H9 (cell line): ENCODE measurements around the gene ACTL7A. TPM values are rescaled to one million over a fixed set of nuclear protein-coding genes. Genes with fewer than 3 reads are reported as not detected.

Experiments used
- DNase-seq: peaks from one replicate; pipeline ENCODE4 v3.0.0-alpha.2; 2017
- H2AFZ ChIP-seq: one replicate; pipeline ENCODE4 v1.6.1; 2013; ENCODE audit warnings: mild to moderate bottlenecking, low read length, control low read depth, moderate library complexity
- H2AK5ac ChIP-seq: 2 replicates; pipeline ENCODE4 v1.6.1; 2013; ENCODE audit warnings: low read length, control low read depth, mixed read lengths; ENCODE audit not compliant: insufficient read length
- H2BK120ac ChIP-seq: one replicate; pipeline ENCODE4 v1.6.1; 2013; ENCODE audit warnings: low read depth, mild to moderate bottlenecking, low read length, control low read depth, inconsistent platforms; ENCODE audit not compliant: poor library complexity, severe bottlenecking
- H2BK12ac ChIP-seq: 2 replicates; pipeline ENCODE4 v1.6.1; 2013; ENCODE audit warnings: low read length, control low read depth, mixed read lengths, low read depth; ENCODE audit not compliant: insufficient read length
- H2BK15ac ChIP-seq: 2 replicates; pipeline ENCODE4 v1.6.1; 2013; ENCODE audit warnings: low read depth, low read length, control low read depth
- H2BK20ac ChIP-seq: one replicate; pipeline ENCODE4 v1.6.1; 2013; ENCODE audit warnings: low read depth, mild to moderate bottlenecking, low read length, control low read depth, inconsistent platforms; ENCODE audit not compliant: poor library complexity, severe bottlenecking
- H2BK5ac ChIP-seq: 2 replicates; pipeline ENCODE4 v1.6.1; 2013; ENCODE audit warnings: low read length, control low read depth, mixed read lengths; ENCODE audit not compliant: insufficient read length
- H3K14ac ChIP-seq: 2 replicates; pipeline ENCODE4 v1.6.1; 2013; ENCODE audit warnings: low read length, control low read depth; ENCODE audit not compliant: insufficient read depth
- H3K18ac ChIP-seq: 2 replicates; pipeline ENCODE4 v1.6.1; 2013; ENCODE audit warnings: low read depth, mild to moderate bottlenecking, mixed read lengths, low read length, control low read depth; ENCODE audit not compliant: insufficient read length
- H3K23ac ChIP-seq: 2 replicates; pipeline ENCODE4 v1.6.1; 2013; ENCODE audit warnings: low read length, control low read depth, mixed read lengths, low read depth; ENCODE audit not compliant: insufficient read length
- H3K23me2 ChIP-seq: 2 replicates; pipeline ENCODE4 v1.6.1; 2013; ENCODE audit warnings: low read depth, mild to moderate bottlenecking, mixed read lengths, low read length, control low read depth; ENCODE audit not compliant: insufficient read length, poor library complexity, severe bottlenecking
- H3K27ac ChIP-seq: 2 replicates; pipeline ENCODE4 v1.5.1; 2013; ENCODE audit warnings: low read length, control low read depth, mixed read lengths, low read depth; ENCODE audit not compliant: insufficient read length
- H3K27me3 ChIP-seq: 2 replicates; pipeline ENCODE4 v1.6.1; 2013; ENCODE audit warnings: low read length, control low read depth, inconsistent platforms; ENCODE audit not compliant: insufficient read depth
- H3K4ac ChIP-seq: 2 replicates; pipeline ENCODE4 v1.6.1; 2013; ENCODE audit warnings: low read depth, mild to moderate bottlenecking, control low read depth, inconsistent platforms, low read length, moderate library complexity
- H3K4me1 ChIP-seq: 2 replicates; pipeline ENCODE4 v1.6.1; 2013; ENCODE audit warnings: low read length, control low read depth, inconsistent platforms; ENCODE audit not compliant: insufficient read depth
- H3K4me2 ChIP-seq: 2 replicates; pipeline ENCODE4 v1.6.1; 2013; ENCODE audit warnings: low read length, control low read depth, mixed read lengths; ENCODE audit not compliant: insufficient read length, insufficient read depth
- H3K56ac ChIP-seq: 2 replicates; pipeline ENCODE4 v1.6.1; 2013; ENCODE audit warnings: low read depth, mild to moderate bottlenecking, mixed read lengths, low read length, control low read depth; ENCODE audit not compliant: insufficient read length
- H3K79me1 ChIP-seq: 2 replicates; pipeline ENCODE4 v1.6.1; 2013; ENCODE audit warnings: low read depth, mild to moderate bottlenecking, moderate library complexity, low read length, control low read depth, inconsistent platforms; ENCODE audit not compliant: insufficient read depth, poor library complexity, severe bottlenecking
- H3K79me2 ChIP-seq: 2 replicates; pipeline ENCODE4 v1.6.1; 2013; ENCODE audit warnings: low read length, control low read depth, inconsistent platforms; ENCODE audit not compliant: insufficient read depth
- H3K9ac ChIP-seq: 2 replicates; pipeline ENCODE4 v1.6.1; 2013; ENCODE audit warnings: low read length, control low read depth, mixed read lengths; ENCODE audit not compliant: insufficient read length; ENCODE audit errors: extremely low read depth
- H3K9me3 ChIP-seq: one replicate; pipeline ENCODE4 v1.6.1; 2013; ENCODE audit warnings: low read depth, low read length, inconsistent platforms; ENCODE audit not compliant: control insufficient read depth
- H3T11ph ChIP-seq: one replicate; pipeline ENCODE4 v1.6.1; 2013; ENCODE audit warnings: mild to moderate bottlenecking, low read length, control low read depth, inconsistent platforms
- H4K20me1 ChIP-seq: one replicate; pipeline ENCODE4 v1.6.1; 2013; ENCODE audit not compliant: control insufficient read depth, insufficient read length, insufficient read depth
- H4K5ac ChIP-seq: 2 replicates; pipeline ENCODE4 v1.6.1; 2013; ENCODE audit warnings: low read depth, mild to moderate bottlenecking, mixed read lengths, low read length, control low read depth; ENCODE audit not compliant: insufficient read length
- H4K8ac ChIP-seq: replicated peaks from 2 replicates; pipeline ENCODE4 v1.6.1; 2013; ENCODE audit warnings: low read length, control low read depth, mixed read lengths, low read depth; ENCODE audit not compliant: insufficient read length
- H4K91ac ChIP-seq: 2 replicates; pipeline ENCODE4 v1.6.1; 2013; ENCODE audit warnings: low read depth, mild to moderate bottlenecking, moderate library complexity, mixed read lengths, low read length, control low read depth; ENCODE audit not compliant: insufficient read length
- H3K27ac Mint-ChIP-seq, 3 experiments: 2 replicates in 2 of 3; 3 replicates in 1 of 3; pipeline ENCODE4 v1.8.0; 2020 to 2021; ENCODE audit warnings: mixed read lengths in 3 of 3, mild to moderate bottlenecking in 1 of 3, moderate library complexity in 1 of 3
- H3K27me3 Mint-ChIP-seq: 2 replicates; pipeline ENCODE4 v1.8.0; 2021; ENCODE audit warnings: low read depth, mild to moderate bottlenecking, moderate library complexity, mixed read lengths
- H3K36me3 Mint-ChIP-seq, 3 experiments: 2 replicates in 2 of 3; 3 replicates in 1 of 3; pipeline ENCODE4 v1.8.0; 2020 to 2021; ENCODE audit warnings: low read depth in 3 of 3, mixed read lengths in 3 of 3; ENCODE audit not compliant: insufficient read depth in 1 of 3
- H3K4me1 Mint-ChIP-seq, 2 experiments: 2 replicates each; pipeline ENCODE4 v1.8.0; 2020; ENCODE audit warnings: mixed read lengths in 2 of 2
- H3K4me3 Mint-ChIP-seq, 2 experiments: 2 replicates in 1 of 2; 3 replicates in 1 of 2; pipeline ENCODE4 v1.8.0; 2020 to 2021; ENCODE audit warnings: mild to moderate bottlenecking in 2 of 2, mixed read lengths in 2 of 2, moderate library complexity in 1 of 2
- H3K9me3 Mint-ChIP-seq, 2 experiments: 2 replicates in 1 of 2; 3 replicates in 1 of 2; pipeline ENCODE4 v1.8.0; 2020; ENCODE audit warnings: mild to moderate bottlenecking in 2 of 2, mixed read lengths in 2 of 2, moderate library complexity in 1 of 2
- CTCF ChIP-seq: fragments of 200-600 bp; sonication (generic); conservative IDR thresholded peaks from 3 replicates; pipeline ENCODE4 v1.8.0; 2021; ENCODE audit warnings: antibody characterized with exemption, mild to moderate bottlenecking
- WGBS: extraction: QIAGEN DNeasy Blood & Tissue Kit; methylation state at CpG from one replicate; pipeline ENCODE4 v1.1.7; 2013; ENCODE audit warnings: missing lambda C conversion rate, low lambda C conversion rate, mixed read lengths; ENCODE audit not compliant: insufficient read length; ENCODE audit errors: extremely low coverage; 5-methylcytosine and 5-hydroxymethylcytosine counted together
- total RNA-seq: library from RNA; stranded (reverse); gene quantifications from 2 replicates; pipeline ENCODE4 v1.2.1, GENCODE V29; 2021

The ACTL7A gene
- total RNA-seq, 1 experiment from 2014 or later: not detected

- Histone ChIP-seq H3K56ac (no peak overlapping the region), H4K20me1 (no peaks in the 10 kb centered on the region), H4K5ac (no peak overlapping the region), H3K27me3 (no peaks in the 10 kb centered on the region), H3K9ac (no peak overlapping the region), H3K79me2 (no peaks in the 10 kb centered on the region), H4K91ac (no peak overlapping the region), H3K4me2 (no peak overlapping the region), H3T11ph (no peak overlapping the region), H3K18ac (no peak overlapping the region), H3K9me3 (no peaks in the 10 kb centered on the region), H2BK15ac (no peak overlapping the region), H3K4ac (no peak overlapping the region), H3K4me1 (no peaks in the 10 kb centered on the region), H2AK5ac (no peak overlapping the region), H3K23me2 (no peaks in the 10 kb centered on the region), H3K23ac (no peak overlapping the region), H4K8ac (no peak overlapping the region), H2BK120ac (no peak overlapping the region), H2BK12ac (no peak overlapping the region), H2BK20ac (no peak overlapping the region), H2AFZ (no peak overlapping the region), H3K79me1 (no peaks in the 10 kb centered on the region), H3K14ac (no peak overlapping the region), H2BK5ac (no peak overlapping the region), H3K27ac (no peak overlapping the region)
- H3K27ac Mint-ChIP-seq: no peak overlapping the region
- H3K9me3 Mint-ChIP-seq: no peaks in the 10 kb centered on the region
- H3K27me3 Mint-ChIP-seq: no peaks in the 10 kb centered on the region
- no peaks in the 10 kb centered on the region for H3K4me1 Mint-ChIP-seq
- no peak overlapping the region for H3K4me3 Mint-ChIP-seq
- TF ChIP-seq CTCF: no peak
- H3K36me3 Mint-ChIP-seq: peaks cover 0 to 38% (median 29%) of the 10 kb centered on the region in 3 experiments; a peak in 5 of 7 replicates
- no CpG with 5 or more reads among the region's 3 CpGs for WGBS
- no peak for DNase-seq
Observed at GRCh38 chr9:108883085-108883484, 21.0 kb downstream of the ACTL7A start.
